Hepatic stellate cell (primary cell): ENCODE measurements around the gene IFT122.

ENCODE experiments used
- DNase-seq: peaks from one replicate; pipeline ENCODE4 v3.0.0; 2011; ENCODE audit warnings: low spot score

The IFT122 gene

GRCh38 chr3:129413687-129414506 is 26.1 kb upstream of the IFT122 start:
- peak; percentile 94 for DNase-seq

DNA sequence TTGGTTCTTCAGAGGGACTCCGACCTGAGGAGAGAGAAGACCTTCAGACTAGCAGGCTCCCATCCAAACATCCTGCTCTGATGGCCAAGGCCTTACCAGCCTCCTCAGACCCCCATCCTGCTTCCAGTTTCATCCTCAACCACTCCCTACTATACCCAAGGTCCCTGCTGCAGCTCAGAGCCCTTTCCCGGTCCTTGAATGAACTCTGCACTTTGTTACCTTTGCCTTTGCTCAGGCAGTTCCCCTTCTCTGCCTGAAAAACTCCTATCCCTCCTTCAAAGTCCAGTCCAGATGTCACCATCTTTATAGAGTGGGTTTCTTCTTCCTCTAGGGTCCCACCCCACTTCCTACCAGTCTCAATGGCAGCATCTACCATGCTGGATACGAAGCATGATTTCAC is 24.6 kb upstream of the IFT122 start:
- DNase-seq = no peak

GRCh38 chr3:129415830-129416229 is 24.2 kb upstream of the IFT122 start:
- no peak for DNase-seq

- DNase-seq = no peak
Observed at GRCh38 chr3:129416415-129416814, 23.6 kb upstream of the IFT122 start.

GRCh38 chr3:129417326-129417725 is 22.7 kb upstream of the IFT122 start:
- DNase-seq = no peak

GRCh38 chr3:129418041-129418973 is 21.7 kb upstream of the IFT122 start:
- no peak for DNase-seq

GRCh38 chr3:129419476-129419875 is 20.5 kb upstream of the IFT122 start:
- no peak for DNase-seq

- no peak for DNase-seq
Observed at GRCh38 chr3:129421236-129421883, 18.7 kb upstream of the IFT122 start.

DNA sequence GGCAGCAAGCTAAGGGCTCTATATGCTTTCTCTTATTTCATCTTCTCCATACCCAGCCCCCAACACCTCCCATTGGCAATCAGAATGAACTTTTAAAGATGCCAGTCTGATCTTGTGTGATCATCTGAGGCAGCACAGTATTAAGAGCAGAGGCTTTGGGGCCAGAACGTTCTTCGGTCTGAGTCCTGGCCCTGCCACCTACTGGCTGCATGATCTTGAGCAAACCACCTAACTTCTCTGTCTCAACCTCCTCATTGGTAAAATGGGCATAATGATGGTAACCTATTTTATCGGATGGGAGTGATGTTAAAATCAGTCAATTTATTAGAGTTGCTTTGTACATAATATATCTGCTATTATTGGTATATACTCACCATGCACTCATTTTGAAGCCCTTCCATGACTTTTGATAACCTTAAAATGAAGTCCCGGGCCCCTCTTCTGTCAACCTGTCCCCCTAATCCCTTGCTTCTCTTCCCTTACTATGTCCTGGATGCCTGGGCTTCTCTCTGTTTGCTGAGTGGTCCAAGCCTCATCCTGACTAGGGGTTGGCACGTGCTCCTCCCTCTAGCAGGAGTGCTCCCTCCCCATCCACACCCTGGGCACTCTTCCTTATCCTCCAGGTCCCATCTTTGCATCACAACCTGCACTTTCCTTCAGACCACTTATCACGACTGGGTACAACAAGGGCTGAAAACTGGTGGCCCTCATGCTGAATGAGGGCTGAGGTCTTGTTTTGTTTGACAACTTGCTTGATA is 17.9 kb upstream of the IFT122 start:
- DNase-seq = no peak

GRCh38 chr3:129422897-129423296 is 17.1 kb upstream of the IFT122 start:
- no peak for DNase-seq

GRCh38 chr3:129424185-129424841 is 15.7 kb upstream of the IFT122 start:
- DNase-seq = no peak

- no peak for DNase-seq
Observed at GRCh38 chr3:129425213-129425612, 14.8 kb upstream of the IFT122 start.

DNA sequence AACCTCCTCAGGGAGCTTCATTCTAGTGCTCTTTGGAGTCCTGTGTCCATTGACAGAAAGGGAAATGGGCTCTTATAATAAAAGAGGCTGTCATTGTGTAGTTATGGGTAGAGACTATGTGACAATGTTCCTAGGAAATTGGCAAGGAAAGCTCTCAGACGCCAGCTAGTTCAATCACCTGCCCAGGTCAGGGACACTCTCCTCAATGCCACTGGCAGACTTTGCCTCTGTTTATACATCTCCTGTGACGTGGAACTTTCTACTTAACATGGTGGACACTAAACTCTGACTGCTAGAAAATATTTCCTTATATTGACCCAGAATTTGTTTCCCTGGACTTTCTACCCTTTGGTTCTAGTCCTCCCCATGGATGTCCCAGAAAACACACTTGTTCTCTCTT is 14.4 kb upstream of the IFT122 start:
- DNase-seq = no peak

GRCh38 chr3:129428007-129428375 is 12.0 kb upstream of the IFT122 start:
- no peak for DNase-seq

GRCh38 chr3:129428376-129429079 is 11.5 kb upstream of the IFT122 start, which contains the start of gene EFCAB12:
EFCAB12 (minus strand) TSS chr3:129428636; CDS start chr3:129428488, 148 bp downstream.
- peak; percentile 89 for DNase-seq

- no peak for DNase-seq
Observed at GRCh38 chr3:129429080-129429451, 11.0 kb upstream of the IFT122 start.

GRCh38 chr3:129429602-129430001 is 10.4 kb upstream of the IFT122 start:
- no peak for DNase-seq

- no peak for DNase-seq
Observed at GRCh38 chr3:129432036-129432435, 8.0 kb upstream of the IFT122 start.

GRCh38 chr3:129432671-129433070 is 7.4 kb upstream of the IFT122 start:
- no peak for DNase-seq

DNA sequence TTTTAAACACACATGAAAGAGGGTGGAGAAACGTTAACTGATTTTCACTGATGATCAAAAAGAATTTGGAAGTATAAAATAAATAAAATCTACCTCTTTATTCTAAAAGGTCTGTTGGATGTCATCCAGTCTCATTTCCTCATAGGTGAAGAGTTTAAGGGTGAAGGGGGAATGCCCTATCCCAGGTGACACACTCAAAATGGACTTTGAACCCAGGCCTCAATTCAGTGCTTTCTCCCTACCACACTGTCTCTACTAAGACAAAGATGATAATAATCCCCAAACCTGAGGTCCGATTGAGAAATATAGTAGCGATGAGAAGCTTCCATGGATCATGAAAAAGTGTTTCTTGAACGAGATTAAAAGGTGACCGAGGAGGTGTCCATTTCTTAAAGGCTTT is 6.5 kb upstream of the IFT122 start:
- no peak for DNase-seq

DNA sequence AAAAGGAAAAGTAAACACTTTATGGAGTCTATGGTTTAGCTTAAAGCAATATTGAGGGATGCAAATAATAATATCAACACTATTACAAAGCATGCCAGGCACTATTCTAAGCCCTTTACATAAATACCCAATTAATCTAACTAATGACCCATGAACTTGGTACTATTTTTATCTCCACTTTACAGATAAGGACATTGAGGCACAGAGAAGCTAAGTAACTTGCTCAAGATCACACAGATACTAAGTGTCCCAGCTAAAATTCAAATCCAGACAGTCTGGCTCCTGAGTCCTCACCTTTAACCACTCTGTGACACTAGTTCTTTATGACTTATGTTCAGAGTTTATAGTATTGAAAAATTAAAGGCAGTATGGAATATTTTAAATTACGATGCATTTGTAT is 5.9 kb upstream of the IFT122 start:
- DNase-seq = no peak
